GM18502 (cell line): ENCODE measurements around the gene SLC6A20.

ENCODE experiments used
- ATAC-seq: cut with Tn5 transposase; IDR thresholded peaks from one replicate; pipeline ENCODE4 v1.9.1; 2021; ENCODE audit warnings: mild to moderate bottlenecking; ENCODE audit not compliant: unreplicated experiment, poor library complexity

SLC6A20 gene

GRCh38 chr3:45802146-45802545 lies 5.8 kb upstream of the SLC6A20 start:
- ATAC-seq = no peak

GRCh38 chr3:45800611-45801010 lies 4.3 kb upstream of the SLC6A20 start:
- no peak for ATAC-seq

GRCh38 chr3:45799586-45799985 lies 3.2 kb upstream of the SLC6A20 start:
- ATAC-seq = no peak

GRCh38 chr3:45798034-45798433 lies 1.7 kb upstream of the SLC6A20 start:
- no peak for ATAC-seq

- ATAC-seq = no peak
Measured at GRCh38 chr3:45796902-45797637, 734 bp upstream of the SLC6A20 start.

- ATAC-seq = no peak
Measured at GRCh38 chr3:45795509-45795881, 841 bp downstream of the SLC6A20 start.

GRCh38 chr3:45794660-45795059 lies 1.7 kb downstream of the SLC6A20 start:
- no peak for ATAC-seq

- no peak for ATAC-seq
Measured at GRCh38 chr3:45794177-45794560, 2.2 kb downstream of the SLC6A20 start.

GRCh38 chr3:45793482-45794176 lies 2.7 kb downstream of the SLC6A20 start:
- no peak for ATAC-seq

GRCh38 chr3:45792516-45793172 lies 3.7 kb downstream of the SLC6A20 start:
- ATAC-seq = no peak

GRCh38 chr3:45792036-45792435 lies 4.3 kb downstream of the SLC6A20 start:
- no peak for ATAC-seq

GRCh38 chr3:45790596-45790995 lies 5.7 kb downstream of the SLC6A20 start:
- ATAC-seq = no peak

GRCh38 chr3:45789235-45789812 lies 7.0 kb downstream of the SLC6A20 start:
- ATAC-seq = no peak

GRCh38 chr3:45787551-45787950 lies 8.8 kb downstream of the SLC6A20 start:
- no peak for ATAC-seq

- ATAC-seq = no peak
Measured at GRCh38 chr3:45786801-45787495, 9.4 kb downstream of the SLC6A20 start.

GRCh38 chr3:45785605-45786150 lies 10.7 kb downstream of the SLC6A20 start:
- ATAC-seq = no peak

- no peak for ATAC-seq
Measured at GRCh38 chr3:45783667-45784066, 12.7 kb downstream of the SLC6A20 start.

GRCh38 chr3:45782381-45782780 lies 14.0 kb downstream of the SLC6A20 start:
- no peak for ATAC-seq

- no peak for ATAC-seq
Measured at GRCh38 chr3:45781841-45782240, 14.5 kb downstream of the SLC6A20 start.

GRCh38 chr3:45781271-45781670 lies 15.1 kb downstream of the SLC6A20 start:
- ATAC-seq = no peak
